H1 (cell line): Measurements from ENCODE around the gene HES7. TPM values are rescaled to one million over a fixed set of nuclear protein-coding genes. Genes with fewer than 3 reads are reported as not detected.

Experiments used
- CTCF ChIA-PET: fragments of 300-600 bp; sonication (Branson Sonifier 250); formaldehyde crosslinking; loops from one replicate; lab custom pipeline; 2021; ENCODE audit not compliant: partially characterized antibody; lab: Charles Lee
- POLR2A ChIA-PET: fragments of 300-600 bp; sonication (Branson Sonifier 250); formaldehyde crosslinking; loops from one replicate; lab custom pipeline; 2021; ENCODE audit warnings: inconsistent platforms; ENCODE audit not compliant: partially characterized antibody; lab: Charles Lee
- DNase-seq, 2 experiments: peaks; one replicate each; pipeline versions ENCODE4 v3.0.0 to v3.0.0-alpha.2; 2010 to 2022; ENCODE audit warnings: low spot score in 2 of 2, low read depth in 1 of 2, mixed read lengths in 1 of 2
- FAIRE-seq: peaks from 2 replicates; lab custom pipeline; 2011; peaks lifted over from hg19 to GRCh38; lab: Jason Lieb, UNC
- H2AFZ ChIP-seq: 2 replicates; pipeline ENCODE4 v1.8.1; 2012; ENCODE audit warnings: low read length, inconsistent platforms
- H2AK5ac ChIP-seq: 2 replicates; pipeline ENCODE4 v1.6.1; 2013; ENCODE audit warnings: low read depth, low read length
- H2BK120ac ChIP-seq: replicated peaks from 2 replicates; pipeline ENCODE3; 2013; ENCODE audit warnings: low read depth, low read length, inconsistent platforms
- H2BK12ac ChIP-seq: 2 replicates; pipeline ENCODE4 v1.6.1; 2013; ENCODE audit warnings: low read depth, low read length
- H2BK15ac ChIP-seq: 2 replicates; pipeline ENCODE4 v1.6.1; 2013; ENCODE audit warnings: low read length
- H2BK20ac ChIP-seq: 2 replicates; pipeline ENCODE4 v1.6.1; 2013; ENCODE audit warnings: low read length
- H2BK5ac ChIP-seq: 2 replicates; pipeline ENCODE4 v1.6.1; 2013; ENCODE audit warnings: low read depth, low read length
- H3K14ac ChIP-seq: 2 replicates; pipeline ENCODE4 v1.6.1; 2013; ENCODE audit warnings: inconsistent platforms; ENCODE audit not compliant: insufficient read length
- H3K18ac ChIP-seq: 2 replicates; pipeline ENCODE4 v1.6.1; 2013; ENCODE audit warnings: low read length; ENCODE audit errors: extremely low read depth
- H3K23ac ChIP-seq: 2 replicates; pipeline ENCODE4 v1.6.1; 2013; ENCODE audit warnings: inconsistent platforms; ENCODE audit not compliant: insufficient read length
- H3K23me2 ChIP-seq: 2 replicates; pipeline ENCODE4 v1.6.1; 2013; ENCODE audit warnings: low read depth, low read length
- H3K27ac ChIP-seq: 2 replicates; pipeline ENCODE4 v1.6.1; 2011; ENCODE audit warnings: low read depth, low read length, inconsistent platforms
- H3K27me3 ChIP-seq, 4 experiments: replicated peaks in 1 of 4; 1 replicate in 1 of 4; 2 replicates in 3 of 4; pipeline versions ENCODE4 v1.6.1 to v1.8.1; 2011 to 2013; ENCODE audit warnings: low read length in 3 of 4, mild to moderate bottlenecking in 3 of 4, inconsistent platforms in 2 of 4, mixed read lengths in 2 of 4, moderate library complexity in 1 of 4; ENCODE audit not compliant: control insufficient read depth in 3 of 4, insufficient read depth in 3 of 4; ENCODE audit errors: extremely low read depth in 1 of 4
- H3K36me3 ChIP-seq, 4 experiments: 2 replicates each; pipeline versions ENCODE4 v1.6.1 to v1.8.1; 2011 to 2013; ENCODE audit warnings: mild to moderate bottlenecking in 4 of 4, low read length in 3 of 4, moderate library complexity in 2 of 4, control low read depth in 1 of 4, inconsistent platforms in 1 of 4; ENCODE audit not compliant: insufficient read depth in 4 of 4, control insufficient read depth in 2 of 4
- H3K4ac ChIP-seq: replicated peaks from 2 replicates; pipeline ENCODE3; 2013; ENCODE audit warnings: low read length, low read depth, mixed read lengths, inconsistent platforms; ENCODE audit not compliant: insufficient read length
- H3K4me1 ChIP-seq, 4 experiments: replicated peaks in 1 of 4; 1 replicate in 1 of 4; 2 replicates in 3 of 4; pipeline versions ENCODE4 v1.6.1 to v1.8.1; 2011 to 2013; ENCODE audit warnings: low read length in 3 of 4, inconsistent platforms in 2 of 4, mixed read lengths in 1 of 4; ENCODE audit not compliant: insufficient read depth in 4 of 4, control insufficient read depth in 3 of 4
- H3K4me2 ChIP-seq, 2 experiments: 2 replicates each; pipeline versions ENCODE4 v1.6.1 to v1.8.1; 2011 to 2013; ENCODE audit warnings: low read depth in 2 of 2, low read length in 2 of 2, control low read depth in 1 of 2, inconsistent platforms in 1 of 2, mild to moderate bottlenecking in 1 of 2; ENCODE audit not compliant: insufficient read depth in 1 of 2
- H3K4me3 ChIP-seq, 4 experiments: fragments of 200-600, 300-600 bp in 1 of 4; sonication (generic), shearing (Covaris generic), sonication (Bioruptor Twin) in 1 of 4; 2 replicates each; pipeline versions ENCODE4 v1.5.1 to v1.8.1; 2011 to 2016; ENCODE audit warnings: low read length in 4 of 4, low read depth in 3 of 4, control low read depth in 2 of 4, inconsistent platforms in 2 of 4, mild to moderate bottlenecking in 2 of 4, mixed read lengths in 1 of 4, moderate library complexity in 1 of 4; ENCODE audit not compliant: insufficient read depth in 2 of 4; ENCODE audit errors: extremely low read depth in 1 of 4
- H3K56ac ChIP-seq: replicated peaks from 2 replicates; pipeline ENCODE3; 2013; ENCODE audit warnings: low read depth, mild to moderate bottlenecking, mixed read lengths, low read length, inconsistent platforms; ENCODE audit not compliant: insufficient read length
- H3K79me1 ChIP-seq: 2 replicates; pipeline ENCODE4 v1.6.1; 2013; ENCODE audit warnings: low read depth, low read length, control low read depth
- H3K79me2 ChIP-seq, 2 experiments: 2 replicates each; pipeline versions ENCODE4 v1.6.1 to v1.8.1; 2012 to 2013; ENCODE audit warnings: low read length in 2 of 2, mild to moderate bottlenecking in 2 of 2, inconsistent platforms in 1 of 2; ENCODE audit not compliant: insufficient read depth in 2 of 2, control insufficient read depth in 1 of 2
- H3K9ac ChIP-seq, 4 experiments: replicated peaks in 1 of 4; 1 replicate in 1 of 4; 2 replicates in 3 of 4; pipeline versions ENCODE4 v1.6.1 to v1.8.1; 2011 to 2013; ENCODE audit warnings: low read depth in 3 of 4, low read length in 3 of 4, control low read depth in 2 of 4, mild to moderate bottlenecking in 2 of 4, moderate library complexity in 2 of 4, inconsistent platforms in 1 of 4; ENCODE audit errors: extremely low read depth in 1 of 4
- H3K9me3 ChIP-seq, 2 experiments: 2 replicates each; pipeline versions ENCODE4 v1.6.1 to v1.8.1; 2012 to 2013; ENCODE audit warnings: mild to moderate bottlenecking in 2 of 2, moderate library complexity in 2 of 2, control low read depth in 1 of 2, inconsistent platforms in 1 of 2, low read depth in 1 of 2, low read length in 1 of 2, mixed read lengths in 1 of 2; ENCODE audit not compliant: insufficient read depth in 2 of 2
- H4K20me1 ChIP-seq, 2 experiments: replicated peaks in 1 of 2; 2 replicates each; pipeline versions ENCODE3 to v1.8.1; 2011 to 2013; ENCODE audit warnings: inconsistent platforms in 2 of 2, low read length in 2 of 2, mild to moderate bottlenecking in 1 of 2; ENCODE audit not compliant: insufficient read depth in 2 of 2, control insufficient read depth in 1 of 2
- H4K5ac ChIP-seq: 2 replicates; pipeline ENCODE4 v1.6.1; 2013; ENCODE audit warnings: low read length, low read depth, mixed read lengths, inconsistent platforms; ENCODE audit not compliant: insufficient read length
- H4K8ac ChIP-seq: 2 replicates; pipeline ENCODE4 v1.8.0; 2013; ENCODE audit warnings: mild to moderate bottlenecking, moderate library complexity, low read length, inconsistent platforms; ENCODE audit not compliant: insufficient read depth; ENCODE audit errors: extremely low read depth
- H4K91ac ChIP-seq: replicated peaks from 2 replicates; pipeline ENCODE3; 2013; ENCODE audit warnings: low read length, mixed read lengths, inconsistent platforms; ENCODE audit not compliant: insufficient read length
- BACH1 ChIP-seq: IDR thresholded peaks from 2 replicates; pipeline ENCODE4 v1.6.1; 2012; ENCODE audit warnings: low read length, improper control_type of control experiment
- CHD1 ChIP-seq: IDR thresholded peaks from 2 replicates; pipeline ENCODE4 v1.6.1; 2012; ENCODE audit warnings: low read depth, low read length, improper control_type of control experiment
- POLR2A ChIP-seq, 2 experiments: IDR thresholded peaks; 1 replicate in 1 of 2; 2 replicates in 1 of 2; pipeline ENCODE4 v1.6.1; 2011; ENCODE audit warnings: low read depth in 2 of 2, low read length in 2 of 2, mild to moderate bottlenecking in 2 of 2; ENCODE audit errors: control extremely low read depth in 1 of 2
- POLR2AphosphoS5 ChIP-seq: IDR thresholded peaks from 2 replicates; pipeline ENCODE4 v1.6.1; 2011; ENCODE audit warnings: low read depth, low read length
- SIX5 ChIP-seq: IDR thresholded peaks from 2 replicates; pipeline ENCODE4 v1.6.1; 2011; ENCODE audit warnings: mild to moderate bottlenecking, low read depth, low read length
- SP4 ChIP-seq: IDR thresholded peaks from 2 replicates; pipeline ENCODE4 v1.6.1; 2012; ENCODE audit warnings: low read length, inconsistent platforms
- WGBS, 2 experiments: shearing (Covaris generic) in 1 of 2; methylation state at CpG; one replicate each; pipeline versions ENCODE4 v1.1.6 to v1.1.7; 2013 to 2015; ENCODE audit warnings: low lambda C conversion rate in 2 of 2, mixed read lengths in 2 of 2, inconsistent platforms in 1 of 2, low coverage in 1 of 2, missing lambda C conversion rate in 1 of 2; ENCODE audit not compliant: insufficient replicate concordance in 2 of 2, insufficient coverage in 1 of 2, insufficient read length in 1 of 2; ENCODE audit errors: extremely low coverage in 1 of 2, missing lambda C conversion rate in 1 of 2; 5-methylcytosine and 5-hydroxymethylcytosine counted together
- polyA plus RNA-seq, 7 experiments: library from polyadenylated mRNA; depleted of rRNA in 3 of 7; stranded (reverse) in 5 of 7; unstranded in 2 of 7; fragments of >200 nt in 5 of 7; fragments of 200-250 nt in 2 of 7; gene quantifications; 1 replicate in 5 of 7; 2 replicates in 1 of 7; 4 replicates in 1 of 7; pipeline versions ENCODE4 v1.2.1 to v1.2.3, GENCODE V29; 2011 to 2013; ENCODE audit warnings: missing spikeins in 2 of 7, mixed read lengths in 2 of 7
- total RNA-seq: library from RNA; stranded (reverse); fragmentation: NEBNext Ultra II Directional; extraction: Animal tissue kit (Norgen Biotek cat#: 25700); gene quantifications from 2 replicates; pipeline ENCODE4 v1.2.1, GENCODE V29; 2021

The HES7 gene
- total and polyA plus RNA-seq, 2 of the 8 experiments (the other 6 are each of a cell fraction or from before 2014, with no cell fraction given) = 0.20 to 0.32 TPM

GRCh38 chr17:8161289-8162232 is 37.7 kb upstream of the HES7 start:
- H3K14ac ChIP-seq = no peak overlapping the region
- peak overlapping the region; percentile 98 for H4K8ac ChIP-seq
- no peak overlapping the region for H3K56ac ChIP-seq
- H3K79me1 ChIP-seq = peaks cover 8% of the 10 kb centered on the region
- H3K27me3 ChIP-seq = no peaks in the 10 kb centered on the region
- no peak overlapping the region for H3K23ac ChIP-seq
- H3K4me3 ChIP-seq = peak overlapping the region; percentile 88 to 98 (median 93)
- H2AK5ac ChIP-seq = peak overlapping the region; percentile 20
- H3K9me3 ChIP-seq = no peaks in the 10 kb centered on the region
- POLR2A ChIA-PET = interaction anchor here (0.7 to 15.7 kb wide), 9 partner anchors 7 to 39 kb away, joined by 3 to 289 read pairs (median 4); partner anchors contain the start of genes BORCS6, PER1 and TMEM107
- 85% methylated on average over 19 of the region's 19 CpGs; no CpG with 5 or more reads in 1 of the 2 experiments for WGBS, 2 experiments
- H4K5ac ChIP-seq = no peak overlapping the region
- TF ChIP-seq BACH1 = no peak
- TF ChIP-seq POLR2AphosphoS5 = peak; percentile 13; the same call in 1 of the 2 replicates
- no peak for TF ChIP-seq SIX5
- TF ChIP-seq SP4 = no peak
- peak in 1 of 2 experiments; percentile 13; a peak in 1 of 3 replicates for TF ChIP-seq POLR2A (IDR thresholded peaks at IDR 0.05; ENCODE audit: control extremely low read depth in 1 of 2, low read depth in 2 of 2, low read length in 2 of 2)
- no peak for TF ChIP-seq CHD1
- H3K4me2 ChIP-seq = peak overlapping the region; percentile 85 to 98
- no peak for FAIRE-seq
- no peak overlapping the region for H2AFZ ChIP-seq
- H3K79me2 ChIP-seq = peaks cover 0 to 15% of the 10 kb centered on the region in 2 experiments; a peak in 2 of 4 replicates
- no peak for DNase-seq
- peaks cover 21% of the 10 kb centered on the region for H3K23me2 ChIP-seq
- H3K9ac ChIP-seq = peak overlapping the region; percentile 93 to 100 (median 96)
- H4K91ac ChIP-seq = no peak overlapping the region
- H4K20me1 ChIP-seq = peaks cover 8 to 9% of the 10 kb centered on the region in 2 experiments
- no peak overlapping the region for H2BK12ac ChIP-seq
- H3K27ac ChIP-seq = 0 out of 2 replicates have a peak overlapping the region, but pooled peaks have one; percentile 89
- no peak overlapping the region; the same call in 1 of the 2 replicates for H2BK5ac ChIP-seq
- H2BK15ac ChIP-seq = no peak overlapping the region
- H3K36me3 ChIP-seq = peaks cover 0 to 10% (median 5%) of the 10 kb centered on the region in 4 experiments; a peak in 6 of 8 replicates
- H2BK120ac ChIP-seq = no peak overlapping the region
- no peak overlapping the region for H3K4ac ChIP-seq
- H2BK20ac ChIP-seq = no peak overlapping the region
- CTCF ChIA-PET = interaction anchor here (1.0 to 10.3 kb wide), 4 partner anchors 18 to 41 kb away, joined by 3 to 133 read pairs (median 29); partner anchors contain the start of gene ALOXE3
- H3K4me1 ChIP-seq = peaks cover 4 to 27% (median 21%) of the 10 kb centered on the region in 4 experiments
- H3K18ac ChIP-seq = no peak overlapping the region
